Measurements from ENCODE around the gene TMEM220.

- TF ChIP-seq EZH2 (IDR thresholded peaks at IDR 0.05; ENCODE audit: insufficient read depth, poor library complexity, severe bottlenecking), result no peak
- no peak for TF ChIP-seq EZH2phosphoT487 (IDR thresholded peaks at IDR 0.05; ENCODE audit: insufficient read depth, low read depth)
Observed at GRCh38 chr17:10726196-10726595, 3.6 kb downstream of the TMEM220 start.

All from GM23248 (cell line).